ENCODE data around the gene ANKFN1. TPM values are rescaled to one million over a fixed set of nuclear protein-coding genes. Genes with fewer than 3 reads are reported as not detected.

ANKFN1 gene
- total RNA-seq, 1 donor from 2014 or later, result not detected

DNA sequence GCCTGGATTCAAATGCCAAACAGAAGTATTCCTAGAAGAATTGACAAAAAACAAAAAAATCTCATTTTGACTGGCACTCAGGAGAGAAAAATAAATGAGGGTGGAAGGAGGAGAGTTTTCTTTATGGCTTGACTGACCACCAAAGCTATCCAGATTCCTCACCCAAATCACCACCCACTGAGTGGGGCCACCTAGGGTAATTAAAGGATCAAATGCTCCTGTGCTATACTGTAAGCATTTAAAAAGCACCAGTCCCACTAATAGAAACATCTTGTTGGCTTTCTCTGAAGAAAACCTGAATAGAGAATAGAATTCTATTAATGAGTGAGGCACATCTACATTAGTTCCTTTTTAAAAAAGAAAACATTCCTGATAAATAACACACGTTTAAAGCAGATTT lies 163.3 kb downstream of the ANKFN1 start:
- no peak for TF ChIP-seq CTCF (IDR thresholded peaks at IDR 0.05; ENCODE audit: unreplicated experiment)
- H3K4me3 Mint-ChIP-seq (ENCODE audit: low read depth), result no peak overlapping the region
- no peaks in the 10 kb centered on the region for H3K36me3 Mint-ChIP-seq (ENCODE audit: insufficient read depth)
- peaks cover 2% of the 10 kb centered on the region for H3K4me1 Mint-ChIP-seq (ENCODE audit: low read depth)
- no peak overlapping the region for H3K27ac Mint-ChIP-seq
- no peak for DNase-seq (ENCODE audit: low spot score, unreplicated experiment)
- H3K9me3 Mint-ChIP-seq (ENCODE audit: low read depth), result no peaks in the 10 kb centered on the region
- H3K27me3 Mint-ChIP-seq, result peaks cover 22% of the 10 kb centered on the region

DNA sequence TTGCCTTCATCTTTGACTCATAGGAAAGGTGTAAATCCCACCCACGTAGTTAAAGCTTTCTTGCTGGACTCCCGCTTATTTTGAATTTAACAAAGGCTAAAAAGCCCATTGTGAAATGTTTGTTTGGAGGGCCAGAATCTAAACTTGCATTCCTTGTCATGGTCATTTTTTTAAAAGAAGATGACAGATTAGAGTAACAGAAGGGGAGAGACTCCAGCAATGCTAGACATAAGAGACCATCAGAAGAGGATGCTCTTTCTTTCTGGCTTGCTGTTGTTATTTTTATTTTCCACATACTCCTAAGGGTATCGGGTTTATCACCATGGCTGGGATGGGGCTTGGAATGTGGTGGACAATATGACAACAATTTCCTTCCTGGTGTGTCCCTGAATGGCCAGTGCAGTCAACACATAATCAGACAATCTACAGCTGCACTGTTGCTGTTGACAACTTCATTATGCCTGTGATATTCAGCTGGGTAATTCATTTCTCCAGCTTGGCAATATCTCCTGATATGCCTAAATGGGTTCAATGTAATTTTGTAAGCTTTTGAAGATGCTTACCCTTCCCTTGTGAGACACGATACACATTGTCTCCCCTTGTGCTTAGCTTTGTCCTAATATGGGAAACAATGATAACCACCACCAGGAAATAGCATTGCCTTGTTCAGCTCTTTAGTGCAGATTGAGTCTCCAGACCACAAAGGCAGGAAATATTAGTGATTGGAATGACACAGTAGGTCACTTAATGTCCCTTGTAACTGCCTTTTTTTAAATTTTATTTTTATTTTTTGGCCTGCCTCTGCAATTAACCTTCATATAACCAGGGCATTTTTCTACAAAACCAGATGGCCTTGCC lies 164.3 kb downstream of the ANKFN1 start:
- DNase-seq (ENCODE audit: low spot score, unreplicated experiment), result no peak
- no peak for TF ChIP-seq CTCF (IDR thresholded peaks at IDR 0.05; ENCODE audit: unreplicated experiment)
- Mint-ChIP-seq H3K36me3 (ENCODE audit: insufficient read depth) (no peaks in the 10 kb centered on the region), H3K27ac (no peak overlapping the region), H3K27me3 (peaks cover 28% of the 10 kb centered on the region), H3K4me3 (ENCODE audit: low read depth) (no peak overlapping the region), H3K4me1 (ENCODE audit: low read depth) (peaks cover 2% of the 10 kb centered on the region), H3K9me3 (ENCODE audit: low read depth) (no peaks in the 10 kb centered on the region)

GRCh38 chr17:56319531-56319930 lies 166.3 kb downstream of the ANKFN1 start:
- Mint-ChIP-seq H3K4me3 (ENCODE audit: low read depth) (no peak overlapping the region), H3K27ac (no peak overlapping the region), H3K9me3 (ENCODE audit: low read depth) (no peaks in the 10 kb centered on the region), H3K4me1 (ENCODE audit: low read depth) (peaks cover 2% of the 10 kb centered on the region), H3K36me3 (ENCODE audit: insufficient read depth) (no peaks in the 10 kb centered on the region), H3K27me3 (peaks cover 36% of the 10 kb centered on the region)
- TF ChIP-seq CTCF (IDR thresholded peaks at IDR 0.05; ENCODE audit: unreplicated experiment), result peak; percentile 78
- no peak for DNase-seq (ENCODE audit: low spot score, unreplicated experiment)

DNA sequence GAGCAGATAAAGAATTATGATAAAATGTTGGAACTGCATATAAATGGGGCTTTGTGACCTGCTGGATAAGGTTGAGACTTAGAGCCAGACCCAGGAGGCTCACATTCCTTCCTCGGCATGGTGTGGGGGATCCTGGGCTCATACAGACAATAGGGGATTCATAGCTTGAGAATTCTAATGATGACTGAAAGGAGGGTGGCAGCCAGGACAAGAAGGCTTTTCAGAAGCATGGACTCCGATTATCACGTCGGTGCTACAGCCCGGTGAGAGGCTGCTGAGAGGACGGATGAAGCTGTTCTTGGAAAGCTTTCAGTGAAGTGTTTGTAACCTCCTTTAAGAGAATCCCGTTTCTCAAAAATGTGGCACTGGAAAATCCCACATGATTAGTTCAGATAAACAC lies 167.2 kb downstream of the ANKFN1 start:
- Mint-ChIP-seq H3K4me1 (ENCODE audit: low read depth) (peaks cover 2% of the 10 kb centered on the region), H3K4me3 (ENCODE audit: low read depth) (no peak overlapping the region), H3K27me3 (peaks cover 30% of the 10 kb centered on the region), H3K9me3 (ENCODE audit: low read depth) (no peaks in the 10 kb centered on the region), H3K27ac (no peak overlapping the region), H3K36me3 (ENCODE audit: insufficient read depth) (no peaks in the 10 kb centered on the region)
- DNase-seq (ENCODE audit: low spot score, unreplicated experiment), result no peak
- TF ChIP-seq CTCF (IDR thresholded peaks at IDR 0.05; ENCODE audit: unreplicated experiment), result no peak

GRCh38 chr17:56322991-56323390 lies 169.7 kb downstream of the ANKFN1 start:
- Mint-ChIP-seq H3K4me3 (ENCODE audit: low read depth) (no peak overlapping the region), H3K9me3 (ENCODE audit: low read depth) (no peaks in the 10 kb centered on the region), H3K27ac (no peak overlapping the region), H3K36me3 (ENCODE audit: insufficient read depth) (no peaks in the 10 kb centered on the region), H3K4me1 (ENCODE audit: low read depth) (peaks cover 2% of the 10 kb centered on the region), H3K27me3 (peaks cover 40% of the 10 kb centered on the region)
- TF ChIP-seq CTCF (IDR thresholded peaks at IDR 0.05; ENCODE audit: unreplicated experiment), result no peak
- DNase-seq (ENCODE audit: low spot score, unreplicated experiment), result no peak
